RKO (cell line): Measurements from ENCODE around the gene CCDC33.

Experiments used
- DNase-seq: peaks from one replicate; pipeline ENCODE4 v3.0.0-alpha.2; 2016; ENCODE audit warnings: low spot score

CCDC33 gene

DNA sequence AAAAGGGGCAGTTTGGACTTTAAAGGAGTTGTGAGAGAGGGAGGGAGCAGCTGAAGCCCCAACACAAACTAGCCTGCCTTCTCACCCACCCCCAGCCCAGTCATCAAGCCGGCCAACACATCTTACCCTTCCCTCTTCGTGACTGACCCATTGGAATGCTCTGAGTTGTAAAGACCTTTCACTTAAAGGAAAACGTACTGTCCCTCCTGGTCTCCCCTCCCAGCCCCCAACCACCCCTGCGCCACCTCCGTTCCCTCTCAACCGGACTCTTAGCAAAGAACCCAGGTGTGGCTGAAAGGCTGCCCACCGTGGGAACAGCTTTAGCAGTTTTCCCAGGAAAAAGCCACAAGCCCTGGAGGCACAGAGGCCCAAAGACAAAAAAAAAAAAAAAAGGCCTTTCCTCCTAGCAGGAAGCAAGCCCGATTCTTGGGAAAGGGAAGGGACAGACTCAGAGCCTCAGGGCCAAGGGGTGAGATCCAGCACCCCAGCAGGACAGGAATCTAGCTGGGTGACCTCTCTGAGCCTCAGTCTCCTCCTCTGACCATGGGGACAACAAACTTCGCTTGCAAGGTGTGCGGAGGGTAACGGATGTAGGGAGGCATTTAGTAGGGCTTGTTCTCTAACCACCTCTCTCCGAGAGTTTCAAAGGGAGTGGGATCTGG, 128.9 kb downstream of the CCDC33 start:
- no peak for DNase-seq

DNA sequence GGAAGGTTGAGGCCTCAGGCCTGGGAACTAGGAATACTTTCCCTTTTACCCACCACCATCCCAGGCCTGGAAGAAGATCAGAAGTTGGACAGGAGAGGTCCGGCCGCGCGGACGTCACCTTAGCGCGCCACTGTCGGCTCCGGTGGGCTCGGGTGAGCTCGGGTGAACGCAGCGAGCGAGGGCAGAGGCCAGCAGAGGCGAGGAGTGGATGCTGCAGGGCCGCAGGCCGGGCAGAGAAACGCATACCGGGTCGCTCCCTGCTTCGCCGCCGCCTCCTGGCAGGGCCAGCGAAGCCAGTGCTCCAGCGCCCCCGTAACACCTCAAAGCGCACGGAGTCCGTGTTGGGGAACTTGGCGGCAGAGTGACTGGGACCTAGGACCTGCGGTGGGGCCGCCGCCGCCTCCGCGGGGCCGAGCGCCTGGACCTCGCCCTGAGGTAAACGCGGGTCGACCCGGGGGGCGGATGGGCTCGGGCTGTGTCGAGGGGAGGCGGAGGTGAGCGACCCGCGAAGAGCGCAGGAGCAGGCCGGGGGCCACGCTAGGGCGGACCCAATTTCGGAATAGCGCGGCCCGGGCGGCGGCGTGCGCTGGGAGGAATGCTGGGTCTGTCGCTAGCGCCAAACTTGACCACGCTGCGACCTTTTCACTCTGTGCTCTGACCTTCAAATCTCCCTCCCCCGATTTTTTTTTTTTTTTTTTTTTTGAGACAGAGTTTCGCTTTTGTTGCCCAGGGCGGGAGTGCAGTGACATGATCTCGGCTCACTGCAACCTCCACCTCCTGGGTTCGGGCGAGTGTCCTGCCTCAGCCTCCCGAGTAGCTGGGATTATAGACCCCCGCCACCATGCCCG, 129.7 kb downstream of the CCDC33 start:
- no peak for DNase-seq

GRCh38 chr15:74367296-74367854, 131.2 kb downstream of the CCDC33 start, which contains the start of gene CYP11A1:
TSS of gene CYP11A1 (minus strand) at chr15:74367646. CDS start at chr15:74367585, 61 bp downstream.
- DNase-seq = no peak

- DNase-seq = no peak
Measured at GRCh38 chr15:74368121-74368520, 132.0 kb downstream of the CCDC33 start.

DNA sequence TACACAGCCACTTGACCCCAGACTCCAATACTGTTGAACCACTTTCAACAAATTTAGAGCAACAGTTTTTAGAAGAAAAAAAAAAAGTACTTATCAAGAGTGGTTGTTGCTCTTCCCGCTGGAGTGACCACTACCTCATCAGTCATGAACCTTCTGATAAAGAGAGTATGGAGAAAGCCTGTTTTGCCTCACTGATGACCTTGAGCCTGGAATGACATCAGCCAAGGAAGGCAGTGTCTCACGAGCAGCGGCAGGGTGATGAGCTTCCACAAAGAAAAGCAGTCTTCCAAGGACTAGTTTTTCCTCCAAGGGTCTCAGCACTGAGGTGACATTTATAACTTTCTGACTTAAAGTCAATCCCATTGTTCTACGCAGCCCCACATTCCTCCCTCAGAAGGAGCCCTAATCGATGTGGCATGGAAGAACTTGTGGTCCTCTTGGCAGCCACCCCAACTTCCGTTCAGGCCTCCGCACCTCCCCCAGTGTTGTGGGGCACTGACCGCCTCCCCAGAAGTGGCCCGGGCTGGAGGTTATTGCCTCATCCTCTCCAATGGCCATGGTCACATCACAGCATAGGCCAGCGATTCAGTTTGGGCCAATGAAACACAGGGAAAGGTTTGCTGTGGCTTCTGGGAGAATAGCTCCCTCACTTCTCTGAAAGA, 133.1 kb downstream of the CCDC33 start:
- no peak for DNase-seq

DNA sequence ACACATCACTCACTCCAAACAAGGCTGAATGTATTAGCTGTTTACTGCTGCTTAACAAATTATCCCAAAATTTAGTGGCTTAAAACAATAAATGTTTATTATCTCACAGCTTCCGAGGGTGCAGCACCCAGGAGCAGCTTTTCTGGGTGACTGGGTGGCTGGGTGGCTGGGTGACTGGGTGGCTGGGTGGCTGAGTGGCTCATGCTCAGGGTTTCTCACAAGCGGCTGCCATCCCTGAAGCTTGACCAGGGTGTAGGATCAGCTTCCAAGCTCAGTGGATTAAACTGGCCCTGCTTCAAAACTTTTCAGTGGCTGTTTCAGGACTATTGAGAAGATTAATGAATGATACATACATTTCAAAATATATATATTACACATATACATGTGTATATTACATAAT, 133.6 kb downstream of the CCDC33 start:
- DNase-seq = no peak

DNA sequence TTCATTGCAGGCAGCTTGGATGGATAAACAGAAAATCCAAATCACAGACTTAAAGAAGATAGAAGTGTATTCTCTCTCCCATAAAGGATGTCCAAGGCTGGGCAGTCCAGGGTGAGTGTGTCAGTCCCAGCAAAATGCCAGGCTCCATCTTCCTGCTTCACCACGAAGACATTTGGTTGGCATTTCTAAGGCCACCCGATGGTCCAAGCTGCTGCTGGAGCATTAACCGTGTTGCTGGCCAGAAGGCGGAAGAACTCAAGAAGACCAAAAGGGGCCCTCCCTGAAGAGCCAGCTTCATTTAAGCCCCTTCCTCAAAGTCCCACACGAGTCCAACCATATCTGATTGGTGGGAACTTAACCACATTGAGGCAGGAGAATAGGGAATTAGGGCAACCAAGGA, 134.3 kb downstream of the CCDC33 start:
- DNase-seq = no peak

- DNase-seq = no peak
Measured at GRCh38 chr15:74373056-74373650, 137.0 kb downstream of the CCDC33 start.

- peak; percentile 88 for DNase-seq
Measured at GRCh38 chr15:74373731-74374647, 137.9 kb downstream of the CCDC33 start.

- DNase-seq = no peak
Measured at GRCh38 chr15:74374648-74375302, 138.6 kb downstream of the CCDC33 start.

DNA sequence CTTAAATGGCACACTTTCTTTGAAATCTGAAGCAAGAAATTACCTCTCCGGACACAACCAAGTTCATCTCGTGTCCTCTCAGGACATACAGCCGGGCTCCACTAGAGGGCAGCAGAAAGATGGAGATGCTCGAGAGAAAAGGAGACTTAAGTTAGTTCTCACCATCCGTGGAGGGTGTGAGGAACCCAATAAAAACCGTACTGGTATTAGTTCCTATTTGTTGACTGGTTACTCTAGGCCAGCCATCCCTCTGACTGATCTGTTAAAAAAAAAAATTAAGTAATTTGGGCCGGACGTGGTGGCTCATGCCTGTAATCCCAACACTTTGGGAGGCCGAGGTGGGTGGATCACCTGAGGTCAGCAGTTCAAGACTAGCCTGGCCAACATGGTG, 139.2 kb downstream of the CCDC33 start:
- peak; percentile 87 for DNase-seq

GRCh38 chr15:74376226-74376625, 140.1 kb downstream of the CCDC33 start:
- no peak for DNase-seq

DNA sequence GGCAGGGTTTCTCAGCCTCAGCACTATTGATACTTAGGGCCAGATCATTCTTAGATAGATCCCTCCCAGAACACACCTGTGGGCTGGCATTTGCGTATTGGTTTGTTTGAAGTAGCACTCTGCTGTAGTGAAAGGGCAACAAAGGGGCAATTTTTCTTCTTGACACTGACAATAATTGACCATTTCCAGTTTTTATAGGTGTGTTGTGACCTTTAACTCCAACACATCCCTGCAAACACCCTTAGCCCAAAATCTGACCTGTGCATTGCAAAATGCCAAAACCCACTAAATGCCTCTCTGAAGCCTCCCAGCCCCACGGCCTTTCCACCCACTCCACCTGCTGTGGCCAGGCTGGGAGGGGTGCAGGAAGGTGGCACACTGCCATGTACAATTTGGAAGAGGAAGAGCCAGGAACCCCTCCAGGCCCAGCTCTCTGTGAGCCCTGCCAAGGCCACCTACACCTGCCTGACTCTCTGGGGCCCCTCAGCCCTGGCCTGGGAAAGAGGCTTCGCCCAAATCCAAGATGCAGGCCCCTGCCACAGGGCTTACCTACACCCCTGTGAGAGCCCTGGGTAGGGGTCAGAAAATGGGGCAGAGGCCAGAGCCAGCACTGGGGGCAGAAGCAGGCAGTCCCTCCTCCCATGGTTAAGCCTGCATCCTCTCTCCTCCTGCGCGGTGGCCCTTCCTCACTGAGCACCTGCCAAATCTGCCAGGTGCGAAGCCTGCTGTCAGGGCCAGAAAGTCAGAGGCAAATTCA, 140.9 kb downstream of the CCDC33 start:
- DNase-seq = no peak

DNA sequence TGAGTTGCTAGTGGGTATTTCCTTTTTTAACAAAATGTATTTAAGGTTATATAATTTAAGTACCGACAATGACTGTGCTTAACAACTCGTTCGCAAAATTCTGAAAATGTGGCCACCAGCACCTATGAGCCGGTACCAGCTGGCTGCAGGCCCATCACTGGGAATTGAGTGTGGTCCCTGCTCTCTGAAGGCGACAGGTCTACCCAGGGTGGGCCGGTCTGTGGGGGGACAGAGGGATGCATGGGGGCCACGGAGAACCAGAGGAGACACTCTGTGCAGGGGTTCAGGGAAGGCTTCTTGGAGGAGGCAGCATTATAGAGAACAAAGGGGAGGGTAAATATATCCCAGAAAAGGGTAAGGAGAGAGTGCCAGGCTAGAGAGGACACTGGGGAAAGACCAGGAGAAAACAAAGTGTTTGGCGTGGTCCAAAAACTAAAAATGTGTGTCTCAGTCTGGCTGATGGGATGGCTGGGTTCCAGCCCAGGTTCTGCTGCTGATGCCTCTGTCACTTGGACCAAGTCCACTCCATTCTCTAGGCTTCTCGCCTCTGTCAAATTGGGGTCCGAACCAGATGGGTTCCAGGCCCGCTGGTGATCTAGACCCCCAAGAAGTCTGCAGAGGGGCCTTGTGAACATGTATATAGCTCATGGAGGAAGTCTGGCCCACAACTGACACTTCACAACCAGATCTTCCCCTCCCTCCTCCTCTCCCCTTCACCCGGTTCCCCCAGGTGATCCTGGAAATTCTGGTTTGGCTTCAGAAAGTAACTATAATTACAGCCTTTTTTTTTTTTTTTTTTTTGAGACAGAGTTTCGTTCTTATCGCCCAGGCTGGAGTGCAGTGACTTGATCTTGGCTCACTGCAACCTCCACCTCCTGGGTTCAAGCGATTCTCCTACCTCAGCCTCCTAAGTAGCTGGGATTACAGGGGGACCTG, 142.0 kb downstream of the CCDC33 start:
- no peak for DNase-seq

GRCh38 chr15:74378848-74379247, 142.7 kb downstream of the CCDC33 start:
- no peak for DNase-seq

DNA sequence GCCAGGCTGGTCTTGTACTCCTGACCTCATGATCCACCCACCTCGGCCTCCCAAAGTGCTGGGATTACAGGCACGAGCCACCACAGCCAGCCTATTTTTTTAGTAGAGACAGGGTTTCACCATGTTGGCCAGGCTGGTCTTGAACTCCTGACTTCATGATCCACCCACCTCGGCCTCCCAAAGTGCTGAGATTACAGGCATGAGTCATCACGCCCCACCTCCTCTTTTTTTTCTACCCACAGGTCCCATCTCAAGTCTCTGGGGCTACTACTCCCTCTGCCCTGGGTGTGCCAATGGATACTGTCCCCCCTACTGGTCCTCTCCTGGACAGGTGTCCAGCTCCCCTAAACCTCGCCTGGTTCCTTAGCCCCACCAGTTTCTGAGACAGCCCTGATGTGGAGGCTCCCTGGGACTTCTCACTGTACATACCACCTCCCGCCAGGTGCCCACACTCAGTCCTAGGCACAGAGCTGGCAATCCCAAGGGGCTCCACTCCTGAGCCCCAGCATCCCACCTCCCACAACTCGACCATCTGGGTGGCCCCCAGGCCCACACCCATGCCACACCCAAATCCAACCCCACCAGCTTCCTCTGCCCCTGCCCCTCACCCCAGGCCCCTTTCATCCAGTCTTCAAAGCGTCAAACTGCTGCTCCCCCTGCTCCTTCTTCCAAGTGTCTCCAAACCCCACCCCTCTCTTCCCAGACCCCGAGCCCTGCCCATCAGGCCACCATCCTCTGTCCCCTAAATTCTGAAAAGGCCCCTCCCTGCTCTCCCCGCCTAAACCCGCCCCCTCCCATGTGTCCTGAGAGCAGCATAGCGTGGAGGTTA, 144.4 kb downstream of the CCDC33 start:
- DNase-seq = no peak

GRCh38 chr15:74381190-74381453, 145.0 kb downstream of the CCDC33 start:
- no peak for DNase-seq

DNA sequence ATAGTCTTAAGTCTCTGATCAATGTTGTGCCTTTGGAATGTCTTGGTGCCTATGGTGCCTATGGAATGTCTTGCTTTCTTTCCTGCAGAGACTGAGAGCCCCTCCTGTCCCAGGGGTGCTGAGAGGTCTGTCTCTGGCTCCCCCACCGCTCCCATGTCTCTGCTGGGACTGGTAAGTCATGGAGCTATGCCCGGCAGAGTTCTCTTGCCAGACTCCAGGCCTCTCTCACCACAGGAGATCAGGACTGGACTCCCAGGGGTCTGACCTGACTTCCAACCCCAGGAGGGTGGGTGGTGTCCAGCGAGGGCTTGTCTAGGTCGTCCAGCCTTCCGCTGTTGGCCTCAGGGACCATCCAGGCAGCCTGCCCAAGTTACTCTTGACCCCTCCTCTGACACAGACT, 145.4 kb downstream of the CCDC33 start:
- no peak for DNase-seq
